Fibroblast of skin of back (primary cell): ENCODE results near the gene TSSK1B. TPM values are rescaled to one million over a fixed set of nuclear protein-coding genes. Genes with fewer than 3 reads are reported as not detected.
A peak's percentile ranks its signal among the peaks of the same experiment; 100 is the strongest.
"Not testable (repeated sequence)": the region's sequence is repeated elsewhere in the genome, so short reads cannot be mapped to it uniquely, and the experiment has no call there.

Experiments used
- DNase-seq: peaks from one replicate; pipeline ENCODE4 v3.0.0-alpha.2; 2013
- polyA plus RNA-seq, 2 experiments: library from polyadenylated mRNA; unstranded; fragments of 120-200 nt; gene quantifications; one replicate each; pipeline ENCODE4 v1.2.1, GENCODE V29; 2013; ENCODE audit not compliant: insufficient read length in 2 of 2

TSSK1B gene, protein sequence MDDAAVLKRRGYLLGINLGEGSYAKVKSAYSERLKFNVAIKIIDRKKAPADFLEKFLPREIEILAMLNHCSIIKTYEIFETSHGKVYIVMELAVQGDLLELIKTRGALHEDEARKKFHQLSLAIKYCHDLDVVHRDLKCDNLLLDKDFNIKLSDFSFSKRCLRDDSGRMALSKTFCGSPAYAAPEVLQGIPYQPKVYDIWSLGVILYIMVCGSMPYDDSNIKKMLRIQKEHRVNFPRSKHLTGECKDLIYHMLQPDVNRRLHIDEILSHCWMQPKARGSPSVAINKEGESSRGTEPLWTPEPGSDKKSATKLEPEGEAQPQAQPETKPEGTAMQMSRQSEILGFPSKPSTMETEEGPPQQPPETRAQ
- polyA plus RNA-seq (2013, experiment 1 of 2; ENCODE audit: insufficient read length): not detected
- polyA plus RNA-seq (2013, experiment 2 of 2; ENCODE audit: insufficient read length): not detected

DNA sequence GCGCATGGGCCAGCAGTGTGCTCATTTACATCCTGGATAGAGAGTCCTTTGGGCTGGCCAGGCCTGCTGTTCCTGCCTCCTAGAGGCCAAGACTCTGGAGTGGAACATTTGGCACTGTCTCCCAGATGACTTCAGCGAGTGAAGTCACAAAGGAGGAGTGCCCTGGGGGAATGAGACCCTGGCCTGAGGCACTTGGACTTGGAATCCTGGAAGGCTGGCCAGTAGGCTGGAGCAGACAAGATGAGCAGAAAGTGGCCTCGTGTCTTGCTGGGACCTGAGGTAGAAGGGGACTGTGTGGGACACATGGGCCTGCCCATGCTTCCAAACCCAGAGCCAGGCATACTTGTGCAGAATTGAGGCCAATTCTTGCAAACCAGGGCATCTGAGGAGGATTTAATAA is at the start of gene TSSK1B:
Gene TSSK1B (minus strand): TSS at position 101 of the 400 bp plus-strand sequence. CDS start 150 bp downstream, outside the sequence.
- no peak for DNase-seq

DNA sequence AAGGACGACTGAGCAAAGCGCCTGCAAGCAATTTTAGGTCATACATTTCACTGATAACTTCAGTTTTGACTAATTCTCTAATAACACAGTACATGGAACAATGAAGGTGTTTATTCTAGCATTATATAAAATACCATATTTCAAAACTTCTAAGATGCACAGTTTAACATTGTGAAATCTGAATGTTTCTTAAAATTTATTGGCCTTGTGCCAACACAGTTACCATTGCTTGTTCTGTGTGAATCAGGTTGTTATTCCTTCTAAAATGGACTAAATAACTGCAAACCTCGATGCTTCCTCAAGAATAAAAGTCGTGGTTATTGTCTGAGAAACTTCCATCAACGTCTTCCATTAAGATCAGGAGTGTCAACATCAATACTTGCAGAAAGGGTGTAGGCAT is 45.5 kb upstream of the TSSK1B start:
- DNase-seq: no peak

DNA sequence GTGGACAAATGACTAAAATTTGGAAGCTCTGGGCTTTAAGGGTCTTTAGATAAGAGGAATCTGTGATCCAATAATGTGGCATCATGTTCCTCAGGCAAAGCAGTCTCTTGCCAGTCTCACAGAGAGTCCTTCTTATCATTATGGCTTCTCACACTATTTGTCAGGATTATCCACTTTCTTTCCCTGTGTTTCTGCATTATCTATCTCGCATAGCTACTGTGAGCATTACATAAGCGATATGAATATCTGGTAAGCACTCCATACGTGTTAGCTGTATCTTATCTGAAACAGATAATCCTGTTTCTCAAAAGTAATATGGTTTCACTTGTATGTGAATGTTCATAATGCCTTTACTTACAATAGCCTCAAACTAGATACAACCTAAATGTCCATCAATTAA is 43.9 kb upstream of the TSSK1B start:
- no peak for DNase-seq

- DNase-seq: no peak
These were observed 39.4 kb upstream of the TSSK1B start for GRCh38 chr5:113474100-113474728.

DNA sequence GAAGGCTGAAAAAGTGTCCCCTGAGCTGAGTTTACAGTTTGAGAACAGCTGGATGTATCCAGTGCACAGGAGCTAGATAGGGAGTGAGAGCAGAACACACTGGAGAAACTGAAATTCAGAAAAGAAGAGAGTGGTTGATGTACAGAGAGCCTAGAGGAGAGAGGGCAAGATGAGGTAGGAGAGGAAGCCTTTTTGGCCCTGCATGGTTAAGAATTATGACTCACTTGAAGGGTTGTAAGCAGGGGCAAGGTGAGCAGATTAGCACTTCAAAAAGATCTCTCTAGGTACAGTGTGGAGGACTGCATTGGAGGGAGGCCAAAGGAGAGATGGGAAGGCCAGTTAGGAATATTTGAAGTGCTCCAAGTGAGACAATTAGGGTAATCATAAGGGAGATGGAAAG is 28.2 kb upstream of the TSSK1B start:
- no peak for DNase-seq

DNA sequence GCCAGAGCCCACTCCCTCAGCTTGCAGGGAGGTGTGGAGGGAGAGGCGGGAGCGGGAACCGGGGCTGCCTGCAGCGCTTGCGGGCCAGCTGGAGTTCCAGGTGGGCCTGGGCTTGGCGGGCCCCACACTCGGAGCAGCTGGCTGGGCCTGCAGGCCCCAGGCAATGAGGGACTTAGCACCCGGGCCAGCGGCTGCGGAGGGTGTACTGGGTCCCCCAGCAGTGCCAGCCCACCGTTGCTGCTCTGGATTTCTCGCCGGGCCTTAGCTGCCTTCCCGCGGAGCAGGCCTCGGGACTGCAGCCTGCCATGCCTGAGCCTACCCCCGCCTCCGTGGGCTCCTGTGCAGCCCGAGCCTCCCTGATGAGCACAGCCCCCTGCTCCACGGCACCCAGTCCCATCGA is 22.3 kb upstream of the TSSK1B start:
- DNase-seq: not testable (repeated sequence)

- no peak for DNase-seq
These were observed 18.2 kb upstream of the TSSK1B start for GRCh38 chr5:113452941-113453340.

- DNase-seq: no peak
These were observed 17.0 kb upstream of the TSSK1B start for GRCh38 chr5:113451797-113452196.

- DNase-seq: no peak
These were observed 16.1 kb upstream of the TSSK1B start for GRCh38 chr5:113450929-113451328.

GRCh38 chr5:113450462-113450861 is 15.7 kb upstream of the TSSK1B start:
- DNase-seq: no peak

DNA sequence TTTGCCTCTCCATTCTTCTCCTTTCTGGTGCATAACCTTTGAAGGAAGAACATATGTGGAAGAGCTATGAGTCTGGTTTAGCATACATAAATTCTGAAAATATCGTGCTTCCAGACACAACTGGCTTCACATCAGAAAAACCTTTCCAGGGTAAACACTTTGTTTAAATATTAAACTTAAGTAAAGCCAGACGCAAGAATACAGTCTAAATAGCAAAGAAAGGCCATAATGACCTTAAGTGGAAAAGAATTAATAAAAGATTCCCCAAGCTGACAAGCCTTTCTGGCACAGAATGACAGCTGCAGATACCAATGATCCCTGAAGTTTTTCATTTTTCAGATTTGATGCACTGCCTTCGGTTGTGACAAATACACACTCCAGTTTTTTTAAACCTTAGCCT is 13.5 kb upstream of the TSSK1B start:
- DNase-seq: no peak

DNA sequence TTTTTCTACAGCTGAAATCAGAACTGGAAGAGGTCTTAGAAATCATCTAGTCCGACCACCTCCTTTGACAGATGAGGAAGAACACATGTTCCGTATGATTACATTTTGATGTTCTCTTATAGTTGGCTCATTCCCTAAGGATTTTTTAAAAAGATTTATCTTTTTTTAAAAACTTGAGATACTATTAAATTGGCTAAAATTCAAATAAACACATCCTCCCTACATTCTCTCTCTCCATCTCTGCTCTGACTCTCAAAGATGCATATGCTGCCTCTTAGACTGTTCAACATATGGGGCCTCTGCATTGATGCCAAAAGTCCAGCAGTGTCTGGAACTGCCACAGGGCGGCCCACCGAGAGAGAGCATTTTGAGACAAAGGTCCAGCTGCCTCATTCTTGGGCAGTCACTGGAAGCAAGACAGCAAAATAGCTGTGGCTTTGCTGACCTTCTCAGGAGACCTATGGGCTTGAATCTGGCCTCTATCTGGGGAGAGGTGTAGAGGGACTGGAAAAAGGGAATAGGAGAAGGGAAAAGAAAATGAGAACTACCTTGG is 12.8 kb upstream of the TSSK1B start:
- DNase-seq: peak; percentile 36

GRCh38 chr5:113446358-113446927 is 11.7 kb upstream of the TSSK1B start:
- DNase-seq: no peak

- DNase-seq: no peak
These were observed 2.3 kb upstream of the TSSK1B start for GRCh38 chr5:113437111-113437510.

DNA sequence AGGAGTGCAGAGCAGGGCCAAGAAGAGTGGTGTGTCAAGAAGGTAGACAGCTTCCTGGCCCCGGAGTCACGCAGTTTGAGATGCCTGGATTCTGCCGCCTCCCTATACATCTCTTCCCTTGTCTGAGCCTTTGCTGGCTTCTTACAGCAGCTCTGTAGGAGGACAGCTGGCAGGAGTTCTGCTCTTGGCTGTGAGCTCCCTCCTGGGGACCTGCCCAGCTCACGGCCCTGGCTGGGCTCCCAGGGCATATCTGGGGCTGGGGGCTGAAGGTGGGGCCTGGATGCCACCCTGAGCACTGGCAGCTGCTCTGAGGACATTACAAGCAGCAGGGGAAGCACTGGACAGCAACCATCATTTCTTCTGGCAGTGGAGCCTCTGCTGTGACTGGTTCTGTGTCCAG is 786 bp upstream of the TSSK1B start:
- DNase-seq: no peak

GRCh38 chr5:113433862-113434612 is 752 bp downstream of the TSSK1B start:
- DNase-seq: no peak

- DNase-seq: no peak
These were observed 1.7 kb downstream of the TSSK1B start for GRCh38 chr5:113433071-113433470.

GRCh38 chr5:113427871-113428574 is 6.8 kb downstream of the TSSK1B start:
- no peak for DNase-seq

- no peak for DNase-seq
These were observed 8.9 kb downstream of the TSSK1B start for GRCh38 chr5:113425909-113426308.

- DNase-seq: no peak
These were observed 13.1 kb downstream of the TSSK1B start for GRCh38 chr5:113421693-113422092.

GRCh38 chr5:113405530-113405929 is 29.3 kb downstream of the TSSK1B start:
- DNase-seq: no peak

GRCh38 chr5:113404269-113404668 is 30.5 kb downstream of the TSSK1B start:
- no peak for DNase-seq
